ENCODE measurements around the gene SLC3A2.
"Not testable (repeated sequence)": the region's sequence is repeated elsewhere in the genome, so short reads cannot be mapped to it uniquely, and the experiment has no call there.

Gene SLC3A2

GRCh38 chr11:62880803-62881578 is at the start of gene SLC3A2:
SLC3A2 (plus strand) TSS chr11:62880896; CDS start chr11:62881024, 128 bp downstream.
- DNase-seq, result peak; percentile 78 to 97 (median 88)

GRCh38 chr11:62830904-62831519 is 49.7 kb upstream of the SLC3A2 start:
- DNase-seq, result peak in 2 of 6 experiments; percentile 24 to 44

GRCh38 chr11:62831520-62832335 is 49.0 kb upstream of the SLC3A2 start, which contains the start of gene STX5:
STX5 (minus strand) TSS chr11:62832051; CDS start chr11:62831243, 808 bp downstream.
- DNase-seq, result peak; percentile 99 to 100 (median 99)

GRCh38 chr11:62832336-62833234 is 48.1 kb upstream of the SLC3A2 start, which contains the start of gene TEX54:
TEX54 (minus strand) TSS chr11:62832841.
- DNase-seq, result no peak

GRCh38 chr11:62835336-62835735 is 45.4 kb upstream of the SLC3A2 start:
- no peak for DNase-seq

- DNase-seq, result peak; percentile 81 to 93 (median 91)
Measured at GRCh38 chr11:62839050-62839945, 41.4 kb upstream of the SLC3A2 start, which contains the start of gene WDR74. WDR74 (minus strand) TSS chr11:62839590; CDS start chr11:62839570, 20 bp downstream.

GRCh38 chr11:62840721-62841360 is 39.9 kb upstream of the SLC3A2 start:
- peak in 3 of 6 experiments; percentile 69 to 74 (median 73) for DNase-seq

GRCh38 chr11:62841361-62842170 is 39.1 kb upstream of the SLC3A2 start:
- peak; percentile 77 to 97 (median 89) for DNase-seq

- peak in 4 of 6 experiments; percentile 18 to 61 (median 42) for DNase-seq
Measured at GRCh38 chr11:62842171-62842741, 38.4 kb upstream of the SLC3A2 start.

GRCh38 chr11:62842891-62843290 is 37.8 kb upstream of the SLC3A2 start:
- DNase-seq, result not testable (repeated sequence)

- no peak for DNase-seq
Measured at GRCh38 chr11:62843466-62843865, 37.2 kb upstream of the SLC3A2 start.

GRCh38 chr11:62844154-62844553 is 36.5 kb upstream of the SLC3A2 start:
- DNase-seq, result no peak

GRCh38 chr11:62846177-62846576 is 34.5 kb upstream of the SLC3A2 start:
- no peak for DNase-seq

GRCh38 chr11:62847767-62848314 is 32.9 kb upstream of the SLC3A2 start:
- DNase-seq, result no peak

GRCh38 chr11:62850911-62851806 is 29.5 kb upstream of the SLC3A2 start:
- no peak for DNase-seq

- DNase-seq, result peak in 2 of 6 experiments; percentile 21 to 34
Measured at GRCh38 chr11:62851807-62852522, 28.7 kb upstream of the SLC3A2 start.
